Fibroblast of villous mesenchyme (primary cell): Measurements from ENCODE around the gene PLA2G4F. TPM values are rescaled to one million over a fixed set of nuclear protein-coding genes. Genes with fewer than 3 reads are reported as not detected.

Source experiments
- DNase-seq: peaks from one replicate; pipeline ENCODE4 v3.0.0-alpha.2; 2010; ENCODE audit warnings: low read depth
- H3K4me3 ChIP-seq: 2 replicates; pipeline ENCODE4 v1.5.1; 2011; ENCODE audit warnings: low read depth, mild to moderate bottlenecking, low read length
- total RNA-seq: library from RNA; depleted of rRNA; stranded (reverse); fragments of >200 nt; gene quantifications from 2 replicates; pipeline ENCODE4 v1.2.3, GENCODE V29; 2012
- TF ChIP-seq, protein P1 (sequence below): IDR thresholded peaks from 2 replicates; pipeline ENCODE4 v1.5.1; 2012; ENCODE audit warnings: low read depth, mild to moderate bottlenecking, low read length; ENCODE audit not compliant: insufficient read depth

Gene PLA2G4F
- total RNA-seq, 1 donor: not detected

DNA sequence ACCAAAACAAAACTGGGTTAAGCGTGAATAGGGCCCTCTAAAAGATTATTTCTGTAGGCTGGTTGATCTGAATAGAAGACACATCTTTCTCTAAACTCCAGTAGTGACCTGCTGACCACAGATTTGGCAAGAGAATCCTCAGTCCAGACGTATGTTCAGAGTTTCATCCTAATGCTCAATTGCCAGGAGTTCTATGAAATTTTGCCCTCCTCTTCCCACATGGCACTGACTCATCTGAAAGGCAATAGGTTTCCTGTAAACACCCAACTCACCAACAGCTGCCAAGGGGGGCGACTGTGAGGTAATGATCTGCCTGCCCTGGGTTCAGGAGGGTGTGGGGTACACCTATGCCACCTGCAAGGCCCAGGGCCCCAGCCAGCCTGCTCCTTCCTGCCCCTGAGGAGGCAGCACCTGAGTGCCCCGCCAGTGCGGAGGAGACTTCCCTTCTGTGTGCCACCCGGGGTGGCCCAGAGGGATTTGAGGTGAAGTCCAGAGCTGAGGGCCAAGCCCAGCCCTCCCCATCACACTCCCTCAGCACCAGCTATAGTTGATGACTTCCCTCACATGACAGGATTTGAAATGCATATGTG, 53.7 kb downstream of the PLA2G4F start:
- no peak overlapping the region for H3K4me3 ChIP-seq
- TF ChIP-seq, protein P1, sequence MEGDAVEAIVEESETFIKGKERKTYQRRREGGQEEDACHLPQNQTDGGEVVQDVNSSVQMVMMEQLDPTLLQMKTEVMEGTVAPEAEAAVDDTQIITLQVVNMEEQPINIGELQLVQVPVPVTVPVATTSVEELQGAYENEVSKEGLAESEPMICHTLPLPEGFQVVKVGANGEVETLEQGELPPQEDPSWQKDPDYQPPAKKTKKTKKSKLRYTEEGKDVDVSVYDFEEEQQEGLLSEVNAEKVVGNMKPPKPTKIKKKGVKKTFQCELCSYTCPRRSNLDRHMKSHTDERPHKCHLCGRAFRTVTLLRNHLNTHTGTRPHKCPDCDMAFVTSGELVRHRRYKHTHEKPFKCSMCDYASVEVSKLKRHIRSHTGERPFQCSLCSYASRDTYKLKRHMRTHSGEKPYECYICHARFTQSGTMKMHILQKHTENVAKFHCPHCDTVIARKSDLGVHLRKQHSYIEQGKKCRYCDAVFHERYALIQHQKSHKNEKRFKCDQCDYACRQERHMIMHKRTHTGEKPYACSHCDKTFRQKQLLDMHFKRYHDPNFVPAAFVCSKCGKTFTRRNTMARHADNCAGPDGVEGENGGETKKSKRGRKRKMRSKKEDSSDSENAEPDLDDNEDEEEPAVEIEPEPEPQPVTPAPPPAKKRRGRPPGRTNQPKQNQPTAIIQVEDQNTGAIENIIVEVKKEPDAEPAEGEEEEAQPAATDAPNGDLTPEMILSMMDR: no peak
- peak; percentile 14 for DNase-seq

- TF ChIP-seq, protein P1: no peak
- H3K4me3 ChIP-seq: no peak overlapping the region
- no peak for DNase-seq
These were observed 54.6 kb downstream of the PLA2G4F start for GRCh38 chr15:42101861-42102260.

DNA sequence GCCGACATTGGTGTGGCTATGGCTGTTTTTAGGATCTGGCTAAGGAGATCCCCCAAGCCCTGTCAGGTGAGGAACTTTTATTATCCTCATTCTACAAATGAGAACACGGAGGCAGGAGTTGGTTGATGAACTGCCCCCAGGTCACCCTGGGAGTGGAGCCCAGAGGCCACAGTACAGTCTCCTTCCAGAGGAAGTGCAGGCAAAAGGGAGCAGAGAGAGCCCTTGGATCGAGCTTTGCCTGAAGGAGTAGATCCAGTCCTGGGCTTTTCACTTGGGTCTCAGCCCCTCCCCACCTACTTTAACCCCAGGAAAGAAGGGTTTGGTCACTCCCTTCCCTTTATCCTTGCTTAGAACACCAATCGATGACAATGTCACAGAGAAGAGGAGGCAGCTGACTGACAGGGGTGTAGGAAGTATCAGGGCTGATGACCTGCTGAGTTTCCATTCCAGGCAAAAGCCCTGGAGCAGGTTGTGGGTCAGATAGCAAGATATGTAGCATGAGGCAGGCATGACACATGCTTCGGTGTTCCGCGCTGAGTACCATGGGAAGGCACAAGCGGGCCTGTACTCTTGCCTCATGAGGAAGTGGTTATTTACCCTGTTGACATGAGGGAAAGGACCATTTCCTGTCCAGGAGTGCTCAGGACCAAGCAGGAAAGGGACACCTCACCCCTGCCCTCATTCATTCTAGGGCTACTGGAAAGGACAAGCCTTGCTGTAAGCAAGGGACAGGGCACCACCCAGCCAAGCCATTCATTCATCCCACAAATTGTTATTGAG, 56.2 kb downstream of the PLA2G4F start:
- peak; percentile 7 for DNase-seq

DNA sequence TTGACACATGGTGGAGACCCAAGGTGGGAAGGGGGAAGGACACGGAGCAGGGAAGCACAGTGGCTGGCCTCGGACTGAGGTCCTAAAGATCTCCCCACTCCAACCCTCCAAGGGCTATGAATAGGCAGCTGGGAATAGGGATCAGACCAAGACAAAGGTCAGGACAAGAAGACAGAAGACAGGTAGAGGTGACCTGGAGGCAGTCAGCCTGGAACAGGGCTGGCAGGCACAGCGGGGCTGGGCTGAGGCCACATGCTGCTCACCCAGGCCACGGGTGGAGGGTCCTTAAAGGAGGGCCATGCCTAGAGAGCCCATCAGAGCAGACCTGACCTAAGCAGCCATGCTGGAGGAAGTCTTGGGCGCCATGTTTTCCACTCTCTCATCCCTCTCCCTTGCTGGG, 59.4 kb downstream of the PLA2G4F start:
- DNase-seq: no peak
- H3K4me3 ChIP-seq: no peak overlapping the region
- TF ChIP-seq, protein P1: no peak

More for the DNA sequence above, 56.2 kb downstream of the PLA2G4F start:
- TF ChIP-seq, protein P1: no peak
- H3K4me3 ChIP-seq: no peak overlapping the region

GRCh38 chr15:42094512-42094963, 61.9 kb downstream of the PLA2G4F start, which contains the start of gene PLA2G4D:
TSS of gene PLA2G4D (minus strand) at chr15:42094562. CDS start at chr15:42094459, 103 bp downstream.
- DNase-seq: no peak
- no peak within 1 kb of the TSS for H3K4me3 ChIP-seq
- TF ChIP-seq, protein P1: no peak

DNA sequence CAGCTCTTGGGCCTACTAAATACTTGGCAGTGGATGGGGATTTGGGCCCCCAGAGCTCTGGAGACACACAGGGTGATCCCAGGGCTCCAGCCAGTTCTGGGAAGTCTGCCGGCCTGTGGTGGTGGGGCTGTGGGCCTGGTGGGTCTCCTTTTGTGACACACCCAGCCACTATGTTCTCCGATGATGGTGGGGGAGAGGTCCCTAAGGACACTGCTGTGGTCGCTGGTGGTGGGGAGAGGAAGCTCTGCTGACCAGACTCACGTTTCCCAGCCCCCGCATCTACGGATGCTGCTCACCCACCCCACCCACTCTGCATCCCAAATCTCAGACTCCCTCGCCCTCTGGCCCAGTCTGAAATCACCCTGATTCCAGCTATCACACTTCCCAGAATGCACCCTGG, 62.5 kb downstream of the PLA2G4F start:
- DNase-seq: no peak
- H3K4me3 ChIP-seq: no peak overlapping the region
- TF ChIP-seq, protein P1: no peak
